ENCODE data around the gene VOPP1.

DNA sequence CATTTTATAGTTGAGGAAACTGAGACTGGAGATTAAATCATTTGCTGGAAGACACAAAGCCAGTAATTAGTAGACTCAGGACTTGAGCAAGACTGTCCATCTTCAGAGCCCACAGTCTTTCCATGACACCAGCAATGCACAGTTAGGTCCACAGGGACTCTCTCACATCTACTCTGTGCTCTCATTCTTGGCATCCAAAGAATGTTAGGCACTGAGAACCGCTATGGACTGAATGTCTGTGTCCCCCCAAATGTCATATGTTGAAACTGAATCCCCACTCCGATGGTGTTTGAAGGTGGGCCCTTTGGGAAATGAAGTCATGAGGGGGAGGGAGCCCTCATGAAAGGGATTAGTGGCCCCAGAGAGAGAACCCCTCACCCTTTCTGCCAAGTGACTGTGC, 106.6 kb downstream of the VOPP1 start:
- TF ChIP-seq, protein P1, sequence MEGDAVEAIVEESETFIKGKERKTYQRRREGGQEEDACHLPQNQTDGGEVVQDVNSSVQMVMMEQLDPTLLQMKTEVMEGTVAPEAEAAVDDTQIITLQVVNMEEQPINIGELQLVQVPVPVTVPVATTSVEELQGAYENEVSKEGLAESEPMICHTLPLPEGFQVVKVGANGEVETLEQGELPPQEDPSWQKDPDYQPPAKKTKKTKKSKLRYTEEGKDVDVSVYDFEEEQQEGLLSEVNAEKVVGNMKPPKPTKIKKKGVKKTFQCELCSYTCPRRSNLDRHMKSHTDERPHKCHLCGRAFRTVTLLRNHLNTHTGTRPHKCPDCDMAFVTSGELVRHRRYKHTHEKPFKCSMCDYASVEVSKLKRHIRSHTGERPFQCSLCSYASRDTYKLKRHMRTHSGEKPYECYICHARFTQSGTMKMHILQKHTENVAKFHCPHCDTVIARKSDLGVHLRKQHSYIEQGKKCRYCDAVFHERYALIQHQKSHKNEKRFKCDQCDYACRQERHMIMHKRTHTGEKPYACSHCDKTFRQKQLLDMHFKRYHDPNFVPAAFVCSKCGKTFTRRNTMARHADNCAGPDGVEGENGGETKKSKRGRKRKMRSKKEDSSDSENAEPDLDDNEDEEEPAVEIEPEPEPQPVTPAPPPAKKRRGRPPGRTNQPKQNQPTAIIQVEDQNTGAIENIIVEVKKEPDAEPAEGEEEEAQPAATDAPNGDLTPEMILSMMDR (conservative IDR thresholded peaks at IDR 0.05 in 1 of 2, IDR thresholded peaks at IDR 0.05 in 1 of 2; ENCODE audit: low read depth in 1 of 2, low read length in 2 of 2), result no peak
- no peak for TF ChIP-seq EZH2 (IDR thresholded peaks at IDR 0.05; ENCODE audit: low read length, missing control alignments)
